Measurements from ENCODE around the gene KCNA2.

GRCh38 chr1:110555807-110556470 is 50.2 kb downstream of the KCNA2 start:
- TF ChIP-seq MTF1 (CRISPR knock-in tag; IDR thresholded peaks at IDR 0.05) = no peak
- no peak for TF ChIP-seq MED1 (CRISPR knock-in tag; IDR thresholded peaks at IDR 0.05)
- TF ChIP-seq POLR2A (IDR thresholded peaks at IDR 0.05; ENCODE audit: insufficient read depth in 1 of 2, low read depth in 2 of 2, low read length in 2 of 2) = no peak
- TF ChIP-seq MYNN (CRISPR knock-in tag; IDR thresholded peaks at IDR 0.05; ENCODE audit: low read depth) = no peak
- TF ChIP-seq CTCF (CRISPR knock-in tag; IDR thresholded peaks at IDR 0.05) = no peak
- TF ChIP-seq ZFP41 (CRISPR knock-in tag; IDR thresholded peaks at IDR 0.05; ENCODE audit: borderline replicate concordance) = no peak
- no peak for TF ChIP-seq HOXD1 (CRISPR knock-in tag; IDR thresholded peaks at IDR 0.05)
- TF ChIP-seq ZSCAN25 (CRISPR knock-in tag; IDR thresholded peaks at IDR 0.05) = no peak
- no peak for TF ChIP-seq TBL1XR1 (IDR thresholded peaks at IDR 0.05; ENCODE audit: borderline replicate concordance, low read length, partially characterized antibody)
- TF ChIP-seq HNRNPH1 (optimal IDR thresholded peaks at IDR 0.05; ENCODE audit: low read depth, low read length) = no peak
- TF ChIP-seq ZFX (CRISPR knock-in tag; IDR thresholded peaks at IDR 0.05; ENCODE audit: low read depth) = no peak
- no peak for TF ChIP-seq ZNF276 (CRISPR knock-in tag; IDR thresholded peaks at IDR 0.05; ENCODE audit: low read depth)
- no peak for TF ChIP-seq HNRNPL (IDR thresholded peaks at IDR 0.05; ENCODE audit: low read depth, low read length)
